ENCODE results near the gene DOCK7. TPM values are rescaled to one million over a fixed set of nuclear protein-coding genes. Genes with fewer than 3 reads are reported as not detected.

DOCK7 gene
- total and polyA plus RNA-seq, 9 donors = 12.7 to 43.1 (median 38.2) TPM

- no peak for DNase-seq
- Histone ChIP-seq H3K4me3 (no peak overlapping the region), H3K4me1 (ENCODE audit: insufficient read depth) (no peaks in the 10 kb centered on the region), H3K9me3 (no peaks in the 10 kb centered on the region), H3K27me3 (no peaks in the 10 kb centered on the region), H3K36me3 (no peaks in the 10 kb centered on the region), H3K27ac (no peak overlapping the region)
- intact Hi-C loops (cut with DNase I) = no loop called here
- WGBS, 3 donors = 75 to 85% (median 84%) methylated on average over 3 of the region's 3 CpGs
- TF ChIP-seq POLR2A (IDR thresholded peaks at IDR 0.05) (no peak), CTCF (IDR thresholded peaks at IDR 0.05) (no peak), EP300 (IDR thresholded peaks at IDR 0.05) (no peak)
Measured at GRCh38 chr1:62476525-62477219, 211.5 kb downstream of the DOCK7 start.

- H3K4me1 ChIP-seq (ENCODE audit: insufficient read depth) = no peaks in the 10 kb centered on the region
- no peak for DNase-seq
- H3K27ac ChIP-seq = no peak overlapping the region
- H3K27me3 ChIP-seq = no peaks in the 10 kb centered on the region
- H3K36me3 ChIP-seq = no peaks in the 10 kb centered on the region
- no peak overlapping the region for H3K4me3 ChIP-seq
- peaks cover 0 to 5% of the 10 kb centered on the region in 2 donors for H3K9me3 ChIP-seq
- intact Hi-C loops (cut with DNase I) = no loop called here
- TF ChIP-seq CTCF (IDR thresholded peaks at IDR 0.05) = no peak
- TF ChIP-seq POLR2A (IDR thresholded peaks at IDR 0.05) = no peak
- no peak for TF ChIP-seq EP300 (IDR thresholded peaks at IDR 0.05)
Measured at GRCh38 chr1:62467092-62467491, 221.1 kb downstream of the DOCK7 start.

GRCh38 chr1:62462370-62462769 lies 225.8 kb downstream of the DOCK7 start:
- Histone ChIP-seq H3K4me1 (ENCODE audit: insufficient read depth) (no peaks in the 10 kb centered on the region), H3K27me3 (no peaks in the 10 kb centered on the region), H3K9me3 (no peaks in the 10 kb centered on the region), H3K36me3 (no peaks in the 10 kb centered on the region), H3K4me3 (no peak overlapping the region), H3K27ac (no peak overlapping the region)
- no peak for DNase-seq
- intact Hi-C loops (cut with DNase I) = no loop called here
- TF ChIP-seq POLR2A (IDR thresholded peaks at IDR 0.05) (no peak), EP300 (IDR thresholded peaks at IDR 0.05) (no peak), CTCF (IDR thresholded peaks at IDR 0.05) (no peak)
- 91 to 95% (median 92%) methylated on average over 3 of the region's 3 CpGs for WGBS, 3 donors

GRCh38 chr1:62457955-62458354 lies 230.2 kb downstream of the DOCK7 start:
- WGBS, 3 donors = 62 to 80% (median 65%) methylated on average over 7 of the region's 7 CpGs
- Histone ChIP-seq H3K4me1 (ENCODE audit: insufficient read depth) (no peaks in the 10 kb centered on the region), H3K9me3 (no peaks in the 10 kb centered on the region), H3K27me3 (no peaks in the 10 kb centered on the region), H3K4me3 (no peak overlapping the region), H3K36me3 (no peaks in the 10 kb centered on the region), H3K27ac (no peak overlapping the region)
- intact Hi-C loops (cut with DNase I) = no loop called here
- no peak for DNase-seq
- TF ChIP-seq EP300 (IDR thresholded peaks at IDR 0.05) = no peak
- no peak for TF ChIP-seq POLR2A (IDR thresholded peaks at IDR 0.05)
- no peak for TF ChIP-seq CTCF (IDR thresholded peaks at IDR 0.05)

Measured in ovary (tissue), 9 donors.